ENCODE results near the gene MMRN1.

MMRN1 gene

DNA sequence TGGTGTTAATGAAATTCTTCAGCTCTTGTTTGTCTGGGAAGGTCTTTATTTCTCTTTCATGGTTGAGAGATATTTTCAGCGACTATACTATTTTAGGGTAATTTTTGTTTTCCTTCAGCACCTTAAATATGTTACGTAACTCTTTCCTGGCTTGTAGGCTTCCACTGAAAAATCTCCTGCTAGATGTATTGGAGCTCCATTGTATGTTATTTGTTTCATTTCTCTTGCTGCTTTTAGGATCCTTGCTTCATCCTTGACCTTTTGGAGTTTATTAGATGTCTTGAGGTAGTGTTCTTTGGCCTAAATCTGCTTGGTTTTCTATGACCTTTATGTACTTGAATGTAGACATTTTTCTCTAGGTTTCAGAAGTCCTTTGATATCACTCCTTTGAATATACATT, 93.6 kb downstream of the MMRN1 start:
- Histone ChIP-seq H3K36me3 (ENCODE audit: control insufficient read depth in 1 of 2, insufficient read depth in 2 of 2, low read length in 2 of 2) (no peaks in the 10 kb centered on the region), H2AFZ (ENCODE audit: insufficient read depth, low read length, poor library complexity) (no peak overlapping the region), H3K23ac (ENCODE audit: low read length) (no peak overlapping the region), H2BK120ac (ENCODE audit: insufficient read depth, low read length, poor library complexity) (no peak overlapping the region), H3K79me1 (ENCODE audit: low read length) (no peaks in the 10 kb centered on the region), H3K4ac (ENCODE audit: low read depth, low read length) (no peak overlapping the region), H4K91ac (ENCODE audit: low read depth, low read length) (no peak overlapping the region), H3K4me1 (ENCODE audit: control insufficient read depth in 1 of 2, insufficient read depth in 2 of 2, low read length in 2 of 2) (no peaks in the 10 kb centered on the region), H4K8ac (ENCODE audit: low read depth, low read length) (no peak overlapping the region), H3K9me3 (ENCODE audit: insufficient read depth, low read depth, low read length) (no peaks in the 10 kb centered on the region), H3K14ac (ENCODE audit: low read length) (no peak overlapping the region), H3K79me2 (ENCODE audit: control insufficient read depth, insufficient read depth, low read length, poor library complexity) (no peaks in the 10 kb centered on the region), H3K27ac (ENCODE audit: low read depth, low read length) (no peak overlapping the region), H3K9ac (ENCODE audit: low read length) (no peak overlapping the region), H3K4me3 (ENCODE audit: low read depth, low read length) (no peak overlapping the region), H3K18ac (ENCODE audit: low read length) (no peak overlapping the region), H4K12ac (ENCODE audit: low read depth, low read length) (no peak overlapping the region), H2AK5ac (ENCODE audit: low read length) (no peak overlapping the region), H3K4me2 (ENCODE audit: low read length) (no peak overlapping the region), H2BK12ac (ENCODE audit: low read length) (no peak overlapping the region), H2BK5ac (ENCODE audit: low read depth, low read length, poor library complexity) (no peak overlapping the region), H3K27me3 (ENCODE audit: insufficient read depth, low read length) (no peaks in the 10 kb centered on the region)
- no CpG with 5 or more reads among the region's 2 CpGs for WGBS (ENCODE audit: extremely low coverage, insufficient coverage, insufficient read length)
- DNase-seq = no peak

DNA sequence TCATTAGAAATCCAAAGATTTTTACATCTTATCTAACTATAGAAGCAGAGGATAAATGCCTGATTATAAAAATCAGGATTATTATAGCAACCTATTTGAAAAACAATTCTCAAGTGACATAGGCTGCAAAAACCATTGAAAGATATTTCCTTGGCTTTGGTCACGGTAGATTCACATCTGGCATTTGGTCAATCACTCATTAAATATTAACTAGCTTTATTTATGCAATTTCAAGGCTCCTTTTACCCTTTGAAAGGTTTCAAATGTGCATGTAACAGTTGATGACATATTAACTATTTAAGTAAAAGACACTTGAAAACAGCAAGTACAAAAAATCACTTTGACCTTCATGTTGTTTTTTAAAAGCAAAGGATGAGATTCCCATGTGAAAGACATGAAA, 98.1 kb downstream of the MMRN1 start:
- no peak overlapping the region for H4K12ac ChIP-seq (ENCODE audit: low read depth, low read length)
- H2BK12ac ChIP-seq (ENCODE audit: low read length) = no peak overlapping the region
- no peak overlapping the region for H2BK120ac ChIP-seq (ENCODE audit: insufficient read depth, low read length, poor library complexity)
- WGBS (ENCODE audit: extremely low coverage, insufficient coverage, insufficient read length) = no CpG with 5 or more reads among the region's 1 CpG
- no peak for DNase-seq
- H3K9me3 ChIP-seq (ENCODE audit: insufficient read depth, low read depth, low read length) = no peaks in the 10 kb centered on the region
- no peak overlapping the region for H3K27ac ChIP-seq (ENCODE audit: low read depth, low read length)
- H4K91ac ChIP-seq (ENCODE audit: low read depth, low read length) = no peak overlapping the region
- no peak overlapping the region for H2BK5ac ChIP-seq (ENCODE audit: low read depth, low read length, poor library complexity)
- H3K4me1 ChIP-seq (ENCODE audit: control insufficient read depth in 1 of 2, insufficient read depth in 2 of 2, low read length in 2 of 2) = no peaks in the 10 kb centered on the region
- H3K27me3 ChIP-seq (ENCODE audit: insufficient read depth, low read length) = no peaks in the 10 kb centered on the region
- H3K4me3 ChIP-seq (ENCODE audit: low read depth, low read length) = no peak overlapping the region
- no peak overlapping the region for H3K23ac ChIP-seq (ENCODE audit: low read length)
- H4K8ac ChIP-seq (ENCODE audit: low read depth, low read length) = no peak overlapping the region
- no peaks in the 10 kb centered on the region for H3K36me3 ChIP-seq (ENCODE audit: control insufficient read depth in 1 of 2, insufficient read depth in 2 of 2, low read length in 2 of 2)
- H2AFZ ChIP-seq (ENCODE audit: insufficient read depth, low read length, poor library complexity) = no peak overlapping the region
- H3K9ac ChIP-seq (ENCODE audit: low read length) = no peak overlapping the region
- no peak overlapping the region for H3K4me2 ChIP-seq (ENCODE audit: low read length)
- no peaks in the 10 kb centered on the region for H3K79me2 ChIP-seq (ENCODE audit: control insufficient read depth, insufficient read depth, low read length, poor library complexity)
- H3K4ac ChIP-seq (ENCODE audit: low read depth, low read length) = no peak overlapping the region
- H2AK5ac ChIP-seq (ENCODE audit: low read length) = no peak overlapping the region
- H3K79me1 ChIP-seq (ENCODE audit: low read length) = no peaks in the 10 kb centered on the region
- H3K18ac ChIP-seq (ENCODE audit: low read length) = no peak overlapping the region
- H3K14ac ChIP-seq (ENCODE audit: low read length) = no peak overlapping the region

DNA sequence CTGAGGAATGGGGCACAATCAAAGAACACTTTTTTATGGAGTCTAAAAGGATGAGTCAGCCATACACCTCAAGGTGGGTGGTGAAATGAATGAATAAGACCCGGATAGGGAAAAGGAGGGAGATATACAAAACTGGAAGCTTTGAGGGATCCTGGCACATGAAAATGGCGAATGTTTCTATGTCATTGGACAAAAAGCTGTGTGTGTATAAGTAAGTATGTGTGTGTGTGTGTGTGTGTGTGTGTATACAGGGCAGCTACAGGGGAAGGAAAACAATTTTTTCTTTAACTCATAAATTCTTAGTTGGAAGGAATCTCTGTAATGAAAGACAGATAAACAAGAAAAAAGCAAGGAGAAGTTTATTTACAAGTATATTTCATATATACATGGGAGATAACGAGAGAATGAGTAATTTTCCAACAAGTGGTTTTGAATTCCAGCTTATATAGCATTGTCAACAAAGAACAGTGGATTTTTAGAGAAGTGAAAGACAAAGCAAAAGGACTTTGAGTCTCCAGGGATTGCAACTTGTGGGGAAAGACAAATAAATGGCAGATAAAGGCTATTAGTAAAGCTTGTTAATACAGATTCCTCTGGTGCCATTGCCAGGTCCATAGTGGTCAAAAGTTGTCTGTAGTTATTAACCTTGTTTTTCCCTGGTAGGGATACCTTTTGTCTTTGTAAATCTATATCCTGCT, 99.7 kb downstream of the MMRN1 start:
- no peak overlapping the region for H2AK5ac ChIP-seq (ENCODE audit: low read length)
- H3K79me1 ChIP-seq (ENCODE audit: low read length) = no peaks in the 10 kb centered on the region
- no peak overlapping the region for H3K23ac ChIP-seq (ENCODE audit: low read length)
- H3K4me2 ChIP-seq (ENCODE audit: low read length) = no peak overlapping the region
- H3K27ac ChIP-seq (ENCODE audit: low read depth, low read length) = no peak overlapping the region
- no peak overlapping the region for H2BK120ac ChIP-seq (ENCODE audit: insufficient read depth, low read length, poor library complexity)
- no peak for DNase-seq
- H3K27me3 ChIP-seq (ENCODE audit: insufficient read depth, low read length) = no peaks in the 10 kb centered on the region
- no CpG with 5 or more reads among the region's 3 CpGs for WGBS (ENCODE audit: extremely low coverage, insufficient coverage, insufficient read length)
- H3K36me3 ChIP-seq (ENCODE audit: control insufficient read depth in 1 of 2, insufficient read depth in 2 of 2, low read length in 2 of 2) = no peaks in the 10 kb centered on the region
- H3K14ac ChIP-seq (ENCODE audit: low read length) = no peak overlapping the region
- no peak overlapping the region for H3K9ac ChIP-seq (ENCODE audit: low read length)
- H2BK5ac ChIP-seq (ENCODE audit: low read depth, low read length, poor library complexity) = no peak overlapping the region
- no peak overlapping the region for H3K4ac ChIP-seq (ENCODE audit: low read depth, low read length)
- H3K4me3 ChIP-seq (ENCODE audit: low read depth, low read length) = no peak overlapping the region
- no peak overlapping the region for H4K91ac ChIP-seq (ENCODE audit: low read depth, low read length)
- H3K9me3 ChIP-seq (ENCODE audit: insufficient read depth, low read depth, low read length) = no peaks in the 10 kb centered on the region
- H3K4me1 ChIP-seq (ENCODE audit: control insufficient read depth in 1 of 2, insufficient read depth in 2 of 2, low read length in 2 of 2) = no peaks in the 10 kb centered on the region
- H2BK12ac ChIP-seq (ENCODE audit: low read length) = no peak overlapping the region
- H3K79me2 ChIP-seq (ENCODE audit: control insufficient read depth, insufficient read depth, low read length, poor library complexity) = no peaks in the 10 kb centered on the region
- no peak overlapping the region for H4K12ac ChIP-seq (ENCODE audit: low read depth, low read length)
- no peak overlapping the region for H3K18ac ChIP-seq (ENCODE audit: low read length)
- no peak overlapping the region for H2AFZ ChIP-seq (ENCODE audit: insufficient read depth, low read length, poor library complexity)
- no peak overlapping the region for H4K8ac ChIP-seq (ENCODE audit: low read depth, low read length)

DNA sequence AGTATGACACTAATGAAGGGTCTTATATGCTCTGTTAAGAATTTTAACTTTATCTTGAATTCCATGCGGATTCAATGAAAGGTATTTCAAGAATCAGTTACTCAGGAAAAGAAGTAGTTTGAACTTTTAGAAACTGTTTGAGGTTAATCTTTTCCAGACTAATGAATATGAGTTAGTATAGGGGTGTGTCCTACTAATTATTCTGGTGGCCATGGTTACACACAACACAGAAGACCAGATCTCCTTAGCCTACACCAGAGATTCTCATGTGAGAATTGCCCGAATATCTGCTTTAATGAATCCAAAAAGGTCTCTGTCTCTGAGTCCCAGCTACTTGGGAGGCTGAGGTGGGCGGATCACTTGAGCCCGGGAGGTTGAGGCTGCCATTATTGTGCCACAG, 100.4 kb downstream of the MMRN1 start:
- WGBS (ENCODE audit: extremely low coverage, insufficient coverage, insufficient read length) = no CpG with 5 or more reads among the region's 4 CpGs
- Histone ChIP-seq H2BK5ac (ENCODE audit: low read depth, low read length, poor library complexity) (no peak overlapping the region), H3K27ac (ENCODE audit: low read depth, low read length) (no peak overlapping the region), H3K4me3 (ENCODE audit: low read depth, low read length) (no peak overlapping the region), H2BK12ac (ENCODE audit: low read length) (no peak overlapping the region), H3K18ac (ENCODE audit: low read length) (no peak overlapping the region), H3K27me3 (ENCODE audit: insufficient read depth, low read length) (no peaks in the 10 kb centered on the region), H2BK120ac (ENCODE audit: insufficient read depth, low read length, poor library complexity) (no peak overlapping the region), H3K4me1 (ENCODE audit: control insufficient read depth in 1 of 2, insufficient read depth in 2 of 2, low read length in 2 of 2) (no peaks in the 10 kb centered on the region), H2AK5ac (ENCODE audit: low read length) (no peak overlapping the region), H3K36me3 (ENCODE audit: control insufficient read depth in 1 of 2, insufficient read depth in 2 of 2, low read length in 2 of 2) (no peaks in the 10 kb centered on the region), H3K14ac (ENCODE audit: low read length) (no peak overlapping the region), H3K23ac (ENCODE audit: low read length) (no peak overlapping the region), H4K91ac (ENCODE audit: low read depth, low read length) (no peak overlapping the region), H3K4me2 (ENCODE audit: low read length) (no peak overlapping the region), H3K79me2 (ENCODE audit: control insufficient read depth, insufficient read depth, low read length, poor library complexity) (no peaks in the 10 kb centered on the region), H2AFZ (ENCODE audit: insufficient read depth, low read length, poor library complexity) (no peak overlapping the region), H3K9me3 (ENCODE audit: insufficient read depth, low read depth, low read length) (no peaks in the 10 kb centered on the region), H3K9ac (ENCODE audit: low read length) (no peak overlapping the region), H3K79me1 (ENCODE audit: low read length) (no peaks in the 10 kb centered on the region), H4K12ac (ENCODE audit: low read depth, low read length) (no peak overlapping the region), H4K8ac (ENCODE audit: low read depth, low read length) (no peak overlapping the region), H3K4ac (ENCODE audit: low read depth, low read length) (no peak overlapping the region)
- DNase-seq = no peak
